GM12878 (cell line): ENCODE measurements around the gene MAGIX. TPM values are rescaled to one million over a fixed set of nuclear protein-coding genes. Genes with fewer than 3 reads are reported as not detected.

Experiments
- CREB1 ChIP-seq: IDR thresholded peaks from 2 replicates; pipeline ENCODE4 v1.6.1; 2012; ENCODE audit warnings: low read depth, mild to moderate bottlenecking, inconsistent platforms
- FOXM1 ChIP-seq: IDR thresholded peaks from 2 replicates; pipeline ENCODE4 v1.6.1; 2012; ENCODE audit warnings: low read depth, mild to moderate bottlenecking, inconsistent platforms, low read length, moderate library complexity
- HDAC2 ChIP-seq: fragments of 200-600 bp; sonication (generic); IDR thresholded peaks from 2 replicates; pipeline ENCODE4 v1.6.1; 2017
- MTA3 ChIP-seq: IDR thresholded peaks from 2 replicates; pipeline ENCODE4 v1.6.1; 2012; ENCODE audit warnings: low read length, inconsistent platforms, borderline replicate concordance
- MYC ChIP-seq: IDR thresholded peaks from 2 replicates; pipeline ENCODE4 v1.6.1; 2011; ENCODE audit warnings: mild to moderate bottlenecking, low read length, moderate library complexity, inconsistent platforms; ENCODE audit not compliant: insufficient read depth, insufficient replicate concordance, insufficient read length, severe bottlenecking
- POLR2A ChIP-seq: IDR thresholded peaks from 2 replicates; pipeline ENCODE4 v1.6.1; 2011; ENCODE audit warnings: low read depth, mild to moderate bottlenecking, low read length
- RBBP5 ChIP-seq: fragments of 200-600 bp; sonication (generic); conservative IDR thresholded peaks from 2 replicates; pipeline ENCODE4 v1.6.1; 2016
- SREBF2 ChIP-seq: IDR thresholded peaks from 2 replicates; pipeline ENCODE4 v1.6.1; 2012; ENCODE audit warnings: mild to moderate bottlenecking, low read length
- SUZ12 ChIP-seq: fragments of 200-600 bp; sonication (generic); IDR thresholded peaks from one replicate; pipeline ENCODE4 v1.6.1; 2018; ENCODE audit warnings: antibody characterized with exemption, mild to moderate bottlenecking; ENCODE audit not compliant: unreplicated experiment
- YY1 ChIP-seq: IDR thresholded peaks from 2 replicates; pipeline ENCODE4 v1.6.1; 2011; ENCODE audit warnings: low read depth, mild to moderate bottlenecking, low read length
- ZNF274 ChIP-seq: IDR thresholded peaks from one replicate; pipeline ENCODE4 v1.8.0; 2011; ENCODE audit not compliant: insufficient read length, insufficient read depth
- ZNF384 ChIP-seq: IDR thresholded peaks from 2 replicates; pipeline ENCODE4 v1.6.1; 2012; ENCODE audit warnings: low read depth, mild to moderate bottlenecking, low read length, improper control_type of control experiment, borderline replicate concordance
- polyA plus RNA-seq, 11 experiments: library from polyadenylated mRNA; depleted of rRNA in 4 of 11; unstranded in 6 of 11; stranded (reverse) in 5 of 11; fragments of >200 nt; fragmentation: Nextera tagmentation in 4 of 11; fragmentation: Illumina TruSeq in 1 of 11; extraction: Ambion mirVana in 4 of 11; extraction: Trizol in 1 of 11; gene quantifications; 1 replicate in 1 of 11; 2 replicates in 10 of 11; pipeline versions ENCODE4 v1.2.1 to v1.2.3, GENCODE V29; 2011 to 2016; ENCODE audit warnings: inconsistent platforms in 2 of 11, missing spikeins in 2 of 11, low read depth in 1 of 11
- total RNA-seq, 4 experiments: library from RNA; depleted of rRNA in 3 of 4; stranded (reverse); fragments of >200 nt in 3 of 4; fragmentation: Illumina TruSeq in 1 of 4; extraction: Trizol in 1 of 4; gene quantifications; 2 replicates each; pipeline versions ENCODE4 v1.2.1 to v1.2.3, GENCODE V29; 2013 to 2021
- TF ChIP-seq, protein P1 (sequence below): fragments of 450-650 bp; formaldehyde crosslinking; IDR thresholded peaks from 2 replicates; pipeline ENCODE4 v1.5.0; 2022; ENCODE audit warnings: mild to moderate bottlenecking, missing genetic modification characterization
- TF ChIP-seq, protein P2 (sequence below): IDR thresholded peaks from 2 replicates; pipeline ENCODE4 v1.6.1; 2011; ENCODE audit warnings: mild to moderate bottlenecking, low read depth, low read length, moderate library complexity; ENCODE audit not compliant: insufficient replicate concordance
- TF ChIP-seq, protein P3 (sequence below): fragments of 450-650 bp; IDR thresholded peaks from 2 replicates; pipeline ENCODE4 v1.6.1; 2016; ENCODE audit warnings: mild to moderate bottlenecking, moderate library complexity, borderline replicate concordance

Gene MAGIX
- total and polyA plus RNA-seq, 10 of the 15 experiments (the other 5 are each of a cell fraction or from before 2014, with no cell fraction given), result 0.03 to 2.5 (median 0.82) TPM

DNA sequence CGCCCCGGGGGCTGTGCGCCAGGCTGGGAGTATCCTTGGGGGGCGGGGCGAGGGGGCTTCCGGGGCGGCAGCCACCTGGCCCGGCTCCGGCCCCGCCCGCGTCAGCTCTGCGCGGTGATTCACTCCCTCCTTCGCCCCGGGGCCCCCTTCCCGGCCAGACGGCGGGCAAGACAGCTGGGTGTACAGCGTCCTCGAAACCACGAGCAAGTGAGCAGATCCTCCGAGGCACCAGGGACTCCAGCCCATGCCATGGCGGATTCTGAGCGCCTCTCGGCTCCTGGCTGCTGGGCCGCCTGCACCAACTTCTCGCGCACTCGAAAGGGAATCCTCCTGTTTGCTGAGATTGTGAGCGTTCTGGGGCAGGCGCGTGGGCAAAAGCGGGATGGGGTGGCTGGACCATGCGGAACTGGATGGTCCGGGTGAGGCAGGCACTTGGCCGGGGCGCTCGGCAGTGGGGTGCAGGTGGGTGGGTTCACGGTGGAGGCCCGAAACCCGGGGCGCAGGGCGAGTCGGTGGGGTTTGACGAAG lies 9.3 kb downstream of the MAGIX start, which contains the start of gene PLP2 (continued):
- TF ChIP-seq MYC, result no peak
- TF ChIP-seq, protein P1, sequence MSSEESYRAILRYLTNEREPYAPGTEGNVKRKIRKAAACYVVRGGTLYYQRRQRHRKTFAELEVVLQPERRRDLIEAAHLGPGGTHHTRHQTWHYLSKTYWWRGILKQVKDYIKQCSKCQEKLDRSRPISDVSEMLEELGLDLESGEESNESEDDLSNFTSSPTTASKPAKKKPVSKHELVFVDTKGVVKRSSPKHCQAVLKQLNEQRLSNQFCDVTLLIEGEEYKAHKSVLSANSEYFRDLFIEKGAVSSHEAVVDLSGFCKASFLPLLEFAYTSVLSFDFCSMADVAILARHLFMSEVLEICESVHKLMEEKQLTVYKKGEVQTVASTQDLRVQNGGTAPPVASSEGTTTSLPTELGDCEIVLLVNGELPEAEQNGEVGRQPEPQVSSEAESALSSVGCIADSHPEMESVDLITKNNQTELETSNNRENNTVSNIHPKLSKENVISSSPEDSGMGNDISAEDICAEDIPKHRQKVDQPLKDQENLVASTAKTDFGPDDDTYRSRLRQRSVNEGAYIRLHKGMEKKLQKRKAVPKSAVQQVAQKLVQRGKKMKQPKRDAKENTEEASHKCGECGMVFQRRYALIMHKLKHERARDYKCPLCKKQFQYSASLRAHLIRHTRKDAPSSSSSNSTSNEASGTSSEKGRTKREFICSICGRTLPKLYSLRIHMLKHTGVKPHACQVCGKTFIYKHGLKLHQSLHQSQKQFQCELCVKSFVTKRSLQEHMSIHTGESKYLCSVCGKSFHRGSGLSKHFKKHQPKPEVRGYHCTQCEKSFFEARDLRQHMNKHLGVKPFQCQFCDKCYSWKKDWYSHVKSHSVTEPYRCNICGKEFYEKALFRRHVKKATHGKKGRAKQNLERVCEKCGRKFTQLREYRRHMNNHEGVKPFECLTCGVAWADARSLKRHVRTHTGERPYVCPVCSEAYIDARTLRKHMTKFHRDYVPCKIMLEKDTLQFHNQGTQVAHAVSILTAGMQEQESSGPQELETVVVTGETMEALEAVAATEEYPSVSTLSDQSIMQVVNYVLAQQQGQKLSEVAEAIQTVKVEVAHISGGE (CRISPR knock-in tag), result no peak
- TF ChIP-seq, protein P2, sequence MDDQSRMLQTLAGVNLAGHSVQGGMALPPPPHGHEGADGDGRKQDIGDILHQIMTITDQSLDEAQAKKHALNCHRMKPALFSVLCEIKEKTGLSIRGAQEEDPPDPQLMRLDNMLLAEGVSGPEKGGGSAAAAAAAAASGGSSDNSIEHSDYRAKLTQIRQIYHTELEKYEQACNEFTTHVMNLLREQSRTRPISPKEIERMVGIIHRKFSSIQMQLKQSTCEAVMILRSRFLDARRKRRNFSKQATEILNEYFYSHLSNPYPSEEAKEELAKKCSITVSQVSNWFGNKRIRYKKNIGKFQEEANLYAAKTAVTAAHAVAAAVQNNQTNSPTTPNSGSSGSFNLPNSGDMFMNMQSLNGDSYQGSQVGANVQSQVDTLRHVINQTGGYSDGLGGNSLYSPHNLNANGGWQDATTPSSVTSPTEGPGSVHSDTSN, result no peak
- TF ChIP-seq MTA3, result no peak
- TF ChIP-seq, protein P3, sequence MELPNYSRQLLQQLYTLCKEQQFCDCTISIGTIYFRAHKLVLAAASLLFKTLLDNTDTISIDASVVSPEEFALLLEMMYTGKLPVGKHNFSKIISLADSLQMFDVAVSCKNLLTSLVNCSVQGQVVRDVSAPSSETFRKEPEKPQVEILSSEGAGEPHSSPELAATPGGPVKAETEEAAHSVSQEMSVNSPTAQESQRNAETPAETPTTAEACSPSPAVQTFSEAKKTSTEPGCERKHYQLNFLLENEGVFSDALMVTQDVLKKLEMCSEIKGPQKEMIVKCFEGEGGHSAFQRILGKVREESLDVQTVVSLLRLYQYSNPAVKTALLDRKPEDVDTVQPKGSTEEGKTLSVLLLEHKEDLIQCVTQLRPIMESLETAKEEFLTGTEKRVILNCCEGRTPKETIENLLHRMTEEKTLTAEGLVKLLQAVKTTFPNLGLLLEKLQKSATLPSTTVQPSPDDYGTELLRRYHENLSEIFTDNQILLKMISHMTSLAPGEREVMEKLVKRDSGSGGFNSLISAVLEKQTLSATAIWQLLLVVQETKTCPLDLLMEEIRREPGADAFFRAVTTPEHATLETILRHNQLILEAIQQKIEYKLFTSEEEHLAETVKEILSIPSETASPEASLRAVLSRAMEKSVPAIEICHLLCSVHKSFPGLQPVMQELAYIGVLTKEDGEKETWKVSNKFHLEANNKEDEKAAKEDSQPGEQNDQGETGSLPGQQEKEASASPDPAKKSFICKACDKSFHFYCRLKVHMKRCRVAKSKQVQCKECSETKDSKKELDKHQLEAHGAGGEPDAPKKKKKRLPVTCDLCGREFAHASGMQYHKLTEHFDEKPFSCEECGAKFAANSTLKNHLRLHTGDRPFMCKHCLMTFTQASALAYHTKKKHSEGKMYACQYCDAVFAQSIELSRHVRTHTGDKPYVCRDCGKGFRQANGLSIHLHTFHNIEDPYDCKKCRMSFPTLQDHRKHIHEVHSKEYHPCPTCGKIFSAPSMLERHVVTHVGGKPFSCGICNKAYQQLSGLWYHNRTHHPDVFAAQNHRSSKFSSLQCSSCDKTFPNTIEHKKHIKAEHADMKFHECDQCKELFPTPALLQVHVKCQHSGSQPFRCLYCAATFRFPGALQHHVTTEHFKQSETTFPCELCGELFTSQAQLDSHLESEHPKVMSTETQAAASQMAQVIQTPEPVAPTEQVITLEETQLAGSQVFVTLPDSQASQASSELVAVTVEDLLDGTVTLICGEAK, result no peak
- peak; percentile 78 for TF ChIP-seq POLR2A
- no peak for TF ChIP-seq HDAC2
- no peak for TF ChIP-seq ZNF384
- TF ChIP-seq CREB1, result no peak
- no peak for TF ChIP-seq RBBP5
- TF ChIP-seq YY1, result 0 out of 2 replicates have a peak, but pooled peaks have one; percentile 11
- no peak for TF ChIP-seq SUZ12
- no peak for TF ChIP-seq ZNF274
- no peak for TF ChIP-seq FOXM1
- no peak for TF ChIP-seq SREBF2
